OCI-LY1 (cell line): ENCODE results near the gene LIN7C.

ENCODE experiments used
- H2AFZ ChIP-seq: fragments of 200-600 bp; sonication (generic), shearing (Covaris generic); 2 replicates; pipeline ENCODE4 v1.6.0; 2014; ENCODE audit warnings: antibody characterized with exemption, mild to moderate bottlenecking, low read length
- H3F3A ChIP-seq: fragments of 200-600 bp; sonication (generic), shearing (Covaris generic); 2 replicates; pipeline ENCODE4 v1.6.0; 2014; ENCODE audit warnings: mild to moderate bottlenecking, antibody characterized with exemption, low read length, moderate library complexity; ENCODE audit not compliant: insufficient read depth
- H3K27ac ChIP-seq: fragments of 200-600 bp; sonication (generic); 2 replicates; pipeline ENCODE4 v1.5.1; 2014; ENCODE audit warnings: low read length, mixed run types, mild to moderate bottlenecking, low read depth; ENCODE audit not compliant: poor library complexity, severe bottlenecking
- H3K27me3 ChIP-seq: fragments of 200-600 bp; sonication (generic); 2 replicates; pipeline ENCODE4 v1.6.0; 2014; ENCODE audit warnings: antibody characterized with exemption, mild to moderate bottlenecking, low read length, moderate library complexity; ENCODE audit not compliant: insufficient read depth
- H3K36me3 ChIP-seq: fragments of 200-600 bp; sonication (generic); 2 replicates; pipeline ENCODE4 v1.6.1; 2014; ENCODE audit warnings: mild to moderate bottlenecking, antibody characterized with exemption, low read length, moderate library complexity, mixed read lengths; ENCODE audit not compliant: insufficient read depth
- H3K4me1 ChIP-seq: fragments of 200-600 bp; sonication (generic); 2 replicates; pipeline ENCODE4 v1.5.1; 2014; ENCODE audit warnings: mild to moderate bottlenecking, low read length, moderate library complexity; ENCODE audit not compliant: insufficient read depth, severe bottlenecking
- H3K4me2 ChIP-seq: fragments of 200-600 bp; sonication (generic), shearing (Covaris generic); 2 replicates; pipeline ENCODE4 v1.6.1; 2014; ENCODE audit warnings: low read length
- H3K4me3 ChIP-seq: fragments of 200-600 bp; sonication (generic); 2 replicates; pipeline ENCODE4 v1.5.1; 2014; ENCODE audit warnings: low read length, low read depth, mild to moderate bottlenecking, mixed read lengths; ENCODE audit not compliant: poor library complexity, severe bottlenecking
- H3K79me2 ChIP-seq: fragments of 200-600 bp; shearing (Covaris generic); 2 replicates; pipeline ENCODE4 v1.6.1; 2016; ENCODE audit warnings: mixed run types, low read length, mixed read lengths; ENCODE audit not compliant: insufficient read depth
- H3K9ac ChIP-seq: fragments of 200-600 bp; sonication (generic), shearing (Covaris generic); 2 replicates; pipeline ENCODE4 v1.6.1; 2014; ENCODE audit warnings: mild to moderate bottlenecking, low read length, mixed read lengths
- H3K9me2 ChIP-seq: fragments of 200-600 bp; sonication (generic), shearing (Covaris generic); 2 replicates; pipeline ENCODE4 v1.6.1; 2014; ENCODE audit warnings: low read depth, mild to moderate bottlenecking, low read length, mixed read lengths
- H3K9me3 ChIP-seq: fragments of 200-600 bp; shearing (Covaris generic); 2 replicates; pipeline ENCODE4 v1.6.1; 2014; ENCODE audit warnings: low read length, mixed read lengths
- H4K20me1 ChIP-seq: fragments of 200-600 bp; sonication (generic), shearing (Covaris generic); 2 replicates; pipeline ENCODE4 v1.6.0; 2016; ENCODE audit warnings: mild to moderate bottlenecking, low read length; ENCODE audit not compliant: insufficient read depth
- CTCF ChIP-seq: fragments of 200-600 bp; sonication (generic), shearing (Covaris generic); IDR thresholded peaks from 2 replicates; pipeline ENCODE4 v1.5.1; 2017; ENCODE audit warnings: mild to moderate bottlenecking, antibody characterized with exemption, low read length, moderate library complexity, mixed read lengths
- EZH2 ChIP-seq: fragments of 200-600 bp; sonication (generic), shearing (Covaris generic); IDR thresholded peaks from 2 replicates; pipeline ENCODE4 v1.8.0; 2017; ENCODE audit warnings: borderline replicate concordance, mixed run types, mild to moderate bottlenecking, antibody characterized with exemption, low read length, moderate library complexity, mixed read lengths

Gene LIN7C

DNA sequence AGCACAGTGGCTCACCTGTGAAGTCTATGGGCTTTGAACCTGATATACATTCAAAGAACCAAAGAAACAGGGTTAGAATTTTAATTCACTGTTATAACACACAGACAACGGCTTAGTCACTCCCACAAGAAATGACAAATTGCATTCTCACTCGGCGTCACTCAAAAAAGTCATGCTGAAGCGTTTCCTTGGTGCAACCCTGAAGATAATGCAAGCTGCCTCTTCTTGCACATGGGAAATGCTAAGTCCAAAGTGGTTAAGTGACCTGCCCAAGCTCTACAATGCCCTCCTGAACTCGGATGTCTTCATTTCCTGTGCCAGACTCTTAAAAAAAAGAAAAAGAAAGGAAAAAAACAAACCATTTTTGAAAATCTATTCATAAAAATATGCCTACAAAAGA, 44.0 kb downstream of the LIN7C start:
- Histone ChIP-seq H3K4me3 (no peak overlapping the region), H4K20me1 (no peaks in the 10 kb centered on the region), H3K9me3 (no peaks in the 10 kb centered on the region), H3K9ac (no peak overlapping the region), H3K4me1 (no peaks in the 10 kb centered on the region), H3K4me2 (no peak overlapping the region), H3K36me3 (no peaks in the 10 kb centered on the region), H2AFZ (no peak overlapping the region), H3K27ac (no peak overlapping the region), H3K27me3 (0 out of 2 replicates have a peak, but pooled peaks cover 4% of the 10 kb centered on the region), H3K9me2 (no peaks in the 10 kb centered on the region), H3K79me2 (no peaks in the 10 kb centered on the region), H3F3A (no peaks in the 10 kb centered on the region)
- TF ChIP-seq EZH2 (no peak), CTCF (no peak)

GRCh38 chr11:27460158-27460978, 46.2 kb downstream of the LIN7C start:
- no peaks in the 10 kb centered on the region for H3K79me2 ChIP-seq
- no peak overlapping the region for H3K9ac ChIP-seq
- H3K27ac ChIP-seq = no peak overlapping the region
- H3K4me2 ChIP-seq = no peak overlapping the region
- TF ChIP-seq CTCF (no peak), EZH2 (no peak)
- no peaks in the 10 kb centered on the region for H3K27me3 ChIP-seq
- no peaks in the 10 kb centered on the region for H3K9me3 ChIP-seq
- no peaks in the 10 kb centered on the region for H3K4me1 ChIP-seq
- no peaks in the 10 kb centered on the region for H3K36me3 ChIP-seq
- no peak overlapping the region for H3K4me3 ChIP-seq
- H4K20me1 ChIP-seq = no peaks in the 10 kb centered on the region
- no peaks in the 10 kb centered on the region for H3F3A ChIP-seq
- no peaks in the 10 kb centered on the region for H3K9me2 ChIP-seq
- no peak overlapping the region for H2AFZ ChIP-seq

- Histone ChIP-seq H3K4me2 (no peak overlapping the region), H3K79me2 (no peaks in the 10 kb centered on the region)
These were observed 47.4 kb downstream of the LIN7C start for GRCh38 chr11:27459191-27459590.

More at GRCh38 chr11:27459191-27459590, 47.4 kb downstream of the LIN7C start:
- no peak overlapping the region for H2AFZ ChIP-seq
- H3K9ac ChIP-seq = no peak overlapping the region
- H3K36me3 ChIP-seq = no peaks in the 10 kb centered on the region
- no peaks in the 10 kb centered on the region for H4K20me1 ChIP-seq
- no peaks in the 10 kb centered on the region for H3F3A ChIP-seq
- H3K27ac ChIP-seq = no peak overlapping the region
- no peaks in the 10 kb centered on the region for H3K27me3 ChIP-seq
- no peak for TF ChIP-seq CTCF
- TF ChIP-seq EZH2 = no peak
- no peaks in the 10 kb centered on the region for H3K4me1 ChIP-seq
- no peaks in the 10 kb centered on the region for H3K9me3 ChIP-seq
- no peak overlapping the region for H3K4me3 ChIP-seq
- H3K9me2 ChIP-seq = no peaks in the 10 kb centered on the region
